ENCODE measurements around the gene ARPC5. TPM values are rescaled to one million over a fixed set of nuclear protein-coding genes. Genes with fewer than 3 reads are reported as not detected.
"Not testable (repeated sequence)": the region's sequence is repeated elsewhere in the genome, so short reads cannot be mapped to it uniquely, and the experiment has no call there.

ARPC5 gene
- total RNA-seq, 1 donor from 2014 or later, result 49.8 TPM

DNA sequence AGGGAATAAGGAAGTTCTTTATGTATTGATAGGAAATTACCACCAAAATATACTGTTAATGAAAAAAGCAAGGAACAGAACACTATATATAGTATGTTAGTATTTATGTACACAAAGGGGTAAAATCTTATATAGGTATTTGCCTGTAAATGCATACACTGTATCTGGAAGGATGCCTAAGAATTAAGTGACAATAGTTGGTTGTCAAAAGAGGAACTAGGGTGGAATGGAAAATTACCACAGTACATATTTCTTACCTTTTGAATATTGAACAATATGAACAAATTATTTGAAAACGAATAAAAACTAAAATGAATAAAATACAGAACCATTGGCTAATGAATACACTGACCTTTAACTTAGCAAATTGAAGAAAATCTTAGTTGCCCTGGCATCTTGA lies 13.6 kb downstream of the ARPC5 start:
- DNase-seq (ENCODE audit: low spot score), result no peak
- intact Hi-C loops (cut with DNase I), result loop anchor here (5.0 kb wide), 1 partner anchor 340 kb away; no protein-coding TSS in a partner anchor

DNA sequence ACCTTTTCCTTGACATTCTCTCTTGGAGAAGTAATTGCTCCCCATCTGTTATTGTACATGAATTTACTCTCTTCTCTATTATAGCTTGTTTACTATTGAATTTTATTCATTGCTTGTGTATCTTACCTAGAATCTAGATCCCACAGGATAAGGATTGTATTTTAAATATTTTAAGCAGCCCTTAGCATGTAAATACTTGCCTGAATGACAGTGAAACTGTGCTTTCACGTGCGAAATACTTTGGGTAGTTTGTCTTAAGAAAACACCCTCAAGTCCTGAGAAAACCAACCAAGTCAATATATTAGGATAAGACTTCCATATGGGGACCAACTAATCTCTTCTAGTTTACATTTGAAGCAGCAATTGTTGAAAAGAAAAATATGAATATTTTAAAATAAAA lies 15.3 kb downstream of the ARPC5 start:
- intact Hi-C loops (cut with DNase I), result loop anchor here (5.0 kb wide), 1 partner anchor 338 kb away; no protein-coding TSS in a partner anchor
- DNase-seq (ENCODE audit: low spot score), result no peak

DNA sequence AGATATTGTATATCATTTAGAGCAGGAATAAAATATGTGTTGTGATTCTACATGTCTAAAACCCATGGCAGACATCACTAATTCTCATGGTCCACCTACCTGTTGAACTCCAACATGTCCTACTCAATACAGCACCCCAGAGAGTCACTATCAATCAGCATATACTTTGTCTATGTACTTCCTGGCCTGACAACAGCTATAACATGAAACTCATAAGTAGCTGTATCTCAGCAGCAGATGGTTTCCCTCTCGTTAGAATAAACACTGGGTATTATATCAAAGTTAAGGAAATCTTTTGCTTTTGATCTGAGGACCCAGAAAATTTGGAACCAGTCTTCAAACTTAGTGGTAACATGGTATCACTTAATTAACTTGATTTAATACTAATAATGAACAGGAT lies 15.8 kb downstream of the ARPC5 start:
- no peak for DNase-seq (ENCODE audit: low spot score)
- intact Hi-C loops (cut with DNase I), result loop anchor here (5.0 kb wide), 1 partner anchor 337 kb away; no protein-coding TSS in a partner anchor

DNA sequence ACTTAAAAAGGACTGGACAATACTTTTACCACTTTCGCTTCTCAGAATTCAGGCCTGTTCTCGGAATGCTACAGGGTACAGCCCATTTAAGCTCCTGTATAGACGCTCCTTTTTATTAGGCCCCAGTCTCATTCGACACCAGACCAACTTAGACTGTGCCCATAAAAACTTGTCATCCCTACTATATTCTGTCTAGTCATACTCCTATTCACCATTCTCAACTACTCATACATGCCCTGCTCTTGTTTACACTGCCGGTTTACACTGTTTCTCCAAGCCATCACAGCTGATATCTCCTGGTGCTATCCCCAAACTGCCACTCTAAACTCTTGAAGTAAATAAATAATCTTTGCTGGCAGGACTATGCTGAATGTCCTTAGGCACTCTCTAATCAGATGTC lies 17.4 kb downstream of the ARPC5 start:
- intact Hi-C loops (cut with DNase I); DNase-seq (ENCODE audit: low spot score): not testable (repeated sequence)

DNA sequence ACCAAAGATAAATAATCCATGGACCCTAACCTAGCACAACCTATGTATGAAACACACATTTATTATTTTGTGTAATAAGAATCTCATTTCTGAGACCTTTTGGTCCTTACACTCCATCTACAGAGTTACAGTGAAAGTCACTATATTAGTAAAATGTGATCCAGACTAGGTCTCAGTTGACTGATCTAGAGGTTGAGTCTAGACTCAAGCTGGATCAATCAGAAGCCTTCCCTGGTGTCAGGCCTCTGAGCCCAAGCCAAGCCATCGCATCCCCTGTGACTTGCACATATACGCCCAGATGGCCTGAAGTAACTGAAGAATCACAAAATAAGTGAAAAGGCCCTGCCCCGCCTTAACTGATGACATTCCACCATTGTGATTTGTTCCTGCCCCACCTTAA lies 22.6 kb downstream of the ARPC5 start:
- DNase-seq (ENCODE audit: low spot score); intact Hi-C loops (cut with DNase I): not testable (repeated sequence)

DNA sequence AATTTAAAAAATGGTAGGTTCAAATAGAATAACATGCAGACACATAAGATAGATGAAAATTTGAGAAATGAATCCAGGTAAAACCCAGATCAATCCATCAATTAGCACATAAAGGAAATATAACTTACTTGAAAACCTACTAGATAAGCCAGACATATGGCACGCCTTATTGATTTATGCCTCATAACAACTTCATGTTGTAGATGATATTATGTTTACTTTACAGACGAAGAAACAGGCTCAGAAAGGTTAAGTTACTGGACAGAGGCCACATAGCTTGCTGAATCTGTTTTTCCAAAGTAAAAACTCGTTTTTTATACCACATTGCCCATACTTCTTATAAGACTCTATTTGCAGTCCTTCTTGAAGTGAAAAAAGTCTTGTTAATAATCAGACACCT lies 23.2 kb downstream of the ARPC5 start:
- DNase-seq (ENCODE audit: low spot score), result no peak

DNA sequence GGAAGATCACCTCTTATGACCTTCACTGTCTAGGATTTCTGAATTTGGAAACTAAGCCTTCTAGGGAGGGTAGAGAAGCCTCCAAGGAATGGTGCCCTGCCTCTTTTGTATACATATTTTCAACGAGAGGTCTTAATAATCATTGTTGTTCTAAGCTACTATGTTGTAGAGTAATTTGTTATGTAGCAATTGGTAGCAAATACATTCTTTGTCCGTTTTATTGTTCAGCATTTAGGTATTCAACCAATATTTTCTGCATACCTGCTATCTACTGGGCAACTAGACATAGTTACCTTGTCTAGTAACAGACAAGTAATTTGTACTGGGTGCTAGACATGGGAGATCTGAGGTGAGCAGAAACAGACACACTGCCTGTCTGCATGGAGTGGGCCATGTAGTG lies 24.6 kb downstream of the ARPC5 start:
- intact Hi-C loops (cut with DNase I), result no loop called here
- DNase-seq (ENCODE audit: low spot score), result no peak

More for the DNA sequence above, 23.2 kb downstream of the ARPC5 start:
- intact Hi-C loops (cut with DNase I), result no loop called here

DNA sequence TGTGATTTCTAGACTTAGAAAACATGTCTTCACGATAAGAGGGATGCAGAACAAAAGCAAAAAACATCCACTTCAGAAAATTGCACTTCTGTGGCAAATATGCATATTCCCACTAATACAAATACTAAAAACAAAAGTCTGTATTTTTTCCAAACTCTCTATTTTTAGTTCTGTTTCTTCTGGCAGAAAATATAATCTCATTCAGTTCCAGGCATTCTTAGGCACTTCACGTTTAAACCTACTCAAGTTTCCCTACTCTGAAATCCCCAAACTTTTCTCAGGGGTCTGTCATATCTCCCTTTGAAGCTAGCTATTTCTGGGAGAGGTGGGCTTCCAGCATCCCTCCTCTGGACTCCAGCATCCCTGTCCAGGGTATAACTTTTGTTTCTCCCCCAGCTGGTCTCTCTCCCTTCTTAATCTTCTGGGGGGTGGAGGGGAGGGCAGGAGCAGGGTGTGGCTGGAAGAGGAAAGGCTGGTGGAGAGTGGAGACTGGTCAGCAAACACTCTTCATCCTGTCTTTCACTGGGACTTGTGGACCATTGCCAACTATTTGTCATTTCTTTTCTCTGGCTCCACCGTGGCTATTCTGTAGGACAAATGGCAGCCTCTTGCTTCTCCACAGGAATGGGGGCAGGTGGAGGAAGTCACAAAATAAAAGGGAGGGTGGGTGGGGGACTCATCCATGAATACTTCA lies 25.7 kb downstream of the ARPC5 start:
- intact Hi-C loops (cut with DNase I), result loop anchor here (5.0 kb wide), 1 partner anchor 68 kb away; no protein-coding TSS in a partner anchor

DNA sequence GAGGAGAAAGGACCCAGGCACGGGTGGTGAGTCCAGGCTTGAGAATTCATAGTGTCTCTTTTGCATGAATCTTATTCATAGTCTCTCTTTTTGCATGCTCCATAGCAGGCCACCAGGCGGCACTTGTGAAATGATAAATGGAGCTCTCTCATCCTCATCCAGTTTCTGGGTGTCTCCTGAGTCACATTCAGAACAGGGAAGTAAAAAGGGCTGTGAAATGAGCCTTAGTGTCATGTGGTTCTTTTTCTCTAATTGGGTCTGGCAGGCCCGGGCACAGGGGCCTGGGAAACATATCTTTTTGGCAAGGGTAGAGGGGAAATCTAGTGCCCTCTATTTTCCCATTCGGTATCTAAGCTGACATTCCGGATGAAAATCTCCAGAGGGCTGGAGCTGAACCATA lies 26.3 kb downstream of the ARPC5 start:
- DNase-seq (ENCODE audit: low spot score), result peak; percentile 87
- intact Hi-C loops (cut with DNase I), result loop anchor here (5.0 kb wide), 1 partner anchor 67 kb away; no protein-coding TSS in a partner anchor

More for the DNA sequence above, 25.7 kb downstream of the ARPC5 start:
- no peak for DNase-seq (ENCODE audit: low spot score)

DNA sequence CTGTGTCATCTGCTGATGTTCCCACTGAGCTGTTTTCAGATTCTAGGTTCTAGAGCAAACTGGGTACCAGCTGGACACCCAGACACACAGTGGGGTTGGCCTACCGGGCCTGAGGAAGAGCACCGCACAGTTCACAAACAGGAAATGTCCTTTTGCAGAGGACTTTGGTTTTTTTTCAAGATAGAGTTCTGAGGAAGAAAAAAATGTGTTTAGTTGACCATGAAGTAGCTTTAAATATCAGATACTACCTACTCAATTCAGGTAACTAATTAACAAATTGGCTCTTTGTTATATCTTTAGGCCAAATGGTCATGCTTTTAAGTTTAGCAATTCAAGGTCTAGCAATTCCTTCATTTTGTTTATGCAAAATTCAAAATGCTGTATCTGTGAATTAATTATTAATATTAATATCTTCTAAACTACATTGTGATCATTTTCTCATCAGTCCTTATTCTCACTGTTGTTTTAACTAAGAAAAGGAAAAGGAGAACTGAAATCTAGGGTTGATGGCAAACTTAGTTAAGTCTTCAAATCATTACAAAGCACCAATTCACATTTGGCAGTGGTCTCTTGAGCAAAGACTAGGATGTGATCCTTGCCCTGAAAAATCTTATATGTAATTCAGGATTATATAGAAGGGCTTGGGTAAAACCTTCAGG lies 28.1 kb downstream of the ARPC5 start:
- DNase-seq (ENCODE audit: low spot score), result no peak
- intact Hi-C loops (cut with DNase I), result loop anchor here (5.0 kb wide), 1 partner anchor 65 kb away; no protein-coding TSS in a partner anchor

DNA sequence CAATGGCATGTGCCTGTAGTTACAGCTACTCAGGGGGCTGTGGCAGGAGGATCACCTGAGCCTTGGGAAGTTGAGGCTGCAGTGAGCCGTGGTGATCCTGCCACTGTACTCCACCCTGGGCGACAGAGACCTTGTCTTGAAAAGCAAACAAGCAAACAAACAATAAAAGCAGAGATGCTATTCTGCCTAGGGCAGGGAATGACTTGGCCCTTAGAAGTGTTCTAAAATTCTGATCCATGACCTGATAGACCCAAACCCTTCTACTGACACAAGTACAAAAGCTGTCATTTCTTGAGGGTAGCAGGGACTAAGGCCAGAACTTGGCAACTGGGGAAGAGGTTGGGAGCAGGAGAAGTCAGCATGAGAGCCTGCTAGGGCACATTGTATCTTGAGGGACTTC lies 29.7 kb downstream of the ARPC5 start:
- intact Hi-C loops (cut with DNase I), result loop anchor here (5.0 kb wide), 1 partner anchor 64 kb away; no protein-coding TSS in a partner anchor
- no peak for DNase-seq (ENCODE audit: low spot score)

DNA sequence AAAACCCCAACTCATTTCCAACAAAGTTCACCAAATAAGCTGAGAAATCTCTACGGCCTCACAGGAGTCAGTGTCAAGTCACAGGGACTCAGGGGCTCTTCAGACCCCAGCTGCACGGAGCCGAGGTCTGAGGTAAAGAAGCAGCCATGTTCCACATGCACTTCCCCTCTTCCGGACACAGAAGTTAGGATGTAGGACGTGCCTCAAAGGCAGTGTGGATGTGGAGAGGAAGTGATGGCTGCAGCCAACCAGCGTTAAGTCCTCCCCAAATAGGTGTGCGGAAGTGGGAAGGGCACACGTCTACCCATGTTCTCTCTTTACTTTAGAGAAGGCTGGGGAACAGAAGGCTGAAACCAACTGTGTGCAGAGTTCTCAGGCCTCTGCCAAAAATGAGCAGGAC lies 30.8 kb downstream of the ARPC5 start:
- peak; percentile 90 for DNase-seq (ENCODE audit: low spot score)
- intact Hi-C loops (cut with DNase I), result loop anchor here (5.0 kb wide), 1 partner anchor 63 kb away; no protein-coding TSS in a partner anchor

DNA sequence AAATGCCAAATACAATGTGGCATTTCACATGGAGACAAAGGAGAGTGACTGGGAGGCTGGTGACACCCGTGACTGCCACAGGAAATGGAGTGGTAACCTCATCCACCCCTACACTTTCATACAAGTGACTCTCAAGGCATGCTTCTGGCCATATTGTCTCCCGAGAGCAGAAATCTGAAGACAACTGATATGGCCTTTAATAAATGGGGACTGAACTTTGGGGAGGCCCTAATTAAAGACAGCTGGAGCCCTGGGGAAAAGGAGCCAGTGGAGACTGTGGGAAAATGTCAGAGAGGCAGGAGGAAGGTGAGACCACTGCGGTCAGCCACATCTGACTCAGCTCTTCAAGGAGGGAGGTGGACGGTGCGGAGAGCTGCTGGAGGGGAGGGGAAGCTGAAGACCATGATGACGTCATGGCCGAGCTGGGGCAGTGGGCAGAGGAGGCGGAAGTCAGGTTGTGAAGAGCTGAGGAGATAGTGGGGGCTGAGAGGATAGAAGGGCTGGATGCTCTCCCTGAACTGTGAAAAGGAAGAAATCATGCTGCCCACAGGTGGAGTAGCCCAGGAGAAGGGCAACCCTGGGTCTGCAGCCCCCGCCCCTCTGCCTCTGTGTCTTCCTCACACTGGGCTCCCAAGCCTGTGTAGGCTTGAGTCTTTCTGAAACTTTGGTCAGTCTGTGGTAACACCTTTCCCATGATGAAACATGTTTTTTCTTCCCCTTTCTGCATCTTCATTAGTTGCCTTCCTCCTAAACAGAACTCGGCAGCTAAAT lies 31.4 kb downstream of the ARPC5 start:
- intact Hi-C loops (cut with DNase I), result no loop called here
- peak; percentile 93 for DNase-seq (ENCODE audit: low spot score)

DNA sequence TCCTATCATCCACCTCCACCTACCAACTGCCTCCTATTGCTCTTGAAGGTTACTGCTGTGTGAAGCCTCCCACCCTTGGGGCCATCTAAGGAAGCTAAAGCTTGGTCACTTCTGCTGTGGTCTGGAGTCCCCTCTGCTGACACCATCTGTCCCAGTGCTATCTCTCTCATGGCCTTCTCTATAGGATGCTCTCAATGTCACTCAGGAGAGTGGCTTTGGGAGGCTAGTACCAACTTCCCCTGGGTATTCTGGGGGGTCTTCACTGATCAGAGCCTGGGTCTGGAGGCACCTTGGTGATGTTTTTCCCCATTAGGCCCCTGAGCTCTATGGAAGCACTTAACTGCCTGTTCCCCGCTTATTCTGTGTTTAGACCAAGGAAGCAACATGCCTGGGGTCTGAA lies 33.1 kb downstream of the ARPC5 start:
- intact Hi-C loops (cut with DNase I), result no loop called here
- DNase-seq (ENCODE audit: low spot score), result no peak

DNA sequence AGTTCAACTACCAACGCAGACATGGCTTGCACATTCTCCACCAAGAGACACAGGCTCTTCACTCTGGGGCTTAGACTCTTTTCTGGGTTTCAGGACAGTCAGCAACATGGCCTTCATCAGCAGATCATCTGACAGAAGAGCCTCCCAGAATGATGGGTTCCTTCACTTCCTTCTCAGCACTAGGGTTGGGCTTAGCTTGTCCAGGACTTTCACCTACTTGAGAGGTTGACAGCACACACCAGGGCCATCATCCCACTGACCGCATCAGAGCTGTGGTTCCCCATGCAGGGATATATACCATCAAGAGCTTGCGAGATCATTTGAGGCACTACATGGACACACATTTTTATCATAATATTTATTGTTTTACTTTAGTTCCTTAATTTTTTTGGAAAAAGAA lies 34.9 kb downstream of the ARPC5 start:
- no peak for DNase-seq (ENCODE audit: low spot score)
- intact Hi-C loops (cut with DNase I), result no loop called here

DNA sequence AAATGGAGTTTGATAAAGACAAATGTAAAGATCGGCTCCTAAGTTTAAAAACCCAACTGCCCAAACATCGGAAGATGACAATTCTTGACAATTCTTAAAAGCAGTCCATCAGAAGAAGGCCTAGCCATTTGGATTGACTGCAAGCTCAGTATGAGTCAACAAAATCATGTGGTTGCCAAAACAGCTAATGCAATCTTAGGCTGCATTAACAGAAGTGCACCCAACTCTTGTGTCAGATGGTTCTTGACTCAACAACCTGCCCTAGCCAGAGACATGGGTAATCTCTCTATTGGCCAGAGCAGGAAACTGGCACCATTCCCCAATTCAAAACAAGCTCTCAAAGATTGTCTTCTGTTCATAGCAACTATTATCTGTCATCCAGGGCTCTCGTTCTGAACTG lies 35.4 kb downstream of the ARPC5 start:
- DNase-seq (ENCODE audit: low spot score), result no peak
- intact Hi-C loops (cut with DNase I), result no loop called here

DNA sequence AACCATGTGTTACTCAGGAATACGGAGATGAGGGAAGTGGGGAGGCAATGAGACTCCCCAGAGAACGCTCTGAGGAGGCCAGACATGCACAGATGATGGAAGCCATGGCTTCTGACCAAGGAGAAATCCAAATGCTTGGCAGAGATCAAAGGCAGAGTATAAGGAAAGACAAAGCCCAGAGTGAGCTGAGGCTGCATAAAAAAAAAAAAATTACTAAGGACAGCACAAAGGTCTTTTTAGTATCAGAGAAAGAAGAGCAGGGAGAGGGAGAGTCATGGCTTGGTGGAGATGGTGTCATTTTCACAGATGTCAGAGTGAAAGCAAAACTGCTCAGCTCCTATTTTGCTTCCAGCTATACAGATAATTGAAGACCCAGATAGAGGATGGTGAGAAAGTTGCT lies 37.2 kb downstream of the ARPC5 start:
- intact Hi-C loops (cut with DNase I), result no loop called here
- no peak for DNase-seq (ENCODE audit: low spot score)

DNA sequence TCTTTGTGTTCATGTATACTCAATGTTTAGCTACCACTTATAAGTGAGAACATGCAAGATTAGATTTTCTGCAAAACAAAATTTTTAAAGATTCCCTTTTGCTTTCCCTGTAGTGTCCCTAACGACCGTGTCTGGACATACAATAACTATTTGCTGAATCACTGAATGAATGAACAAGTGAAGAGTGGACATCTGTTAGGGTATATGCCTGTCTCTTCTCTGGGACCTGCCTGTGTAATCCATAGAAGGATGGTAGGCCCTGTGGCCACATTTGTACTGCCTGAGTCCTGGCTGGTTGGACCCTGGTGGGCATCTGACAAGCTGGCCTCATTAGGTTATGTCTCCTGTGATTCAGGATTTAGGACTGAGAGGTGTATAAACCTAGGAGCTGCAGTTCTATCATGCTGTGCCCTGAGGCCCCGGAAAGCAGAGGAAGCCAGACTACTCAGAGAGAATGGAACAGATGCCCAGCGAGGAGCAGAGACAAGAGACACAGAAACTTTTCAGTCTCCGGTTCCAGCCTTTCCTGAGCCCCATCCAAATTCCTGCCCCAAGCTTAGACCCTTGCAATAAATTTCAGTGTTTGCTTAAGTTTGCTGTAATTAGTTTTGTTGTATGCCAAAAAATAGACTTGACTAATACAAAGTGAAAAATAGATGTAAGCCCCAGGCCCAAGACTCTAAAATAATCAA lies 37.8 kb downstream of the ARPC5 start:
- intact Hi-C loops (cut with DNase I), result no loop called here

DNA sequence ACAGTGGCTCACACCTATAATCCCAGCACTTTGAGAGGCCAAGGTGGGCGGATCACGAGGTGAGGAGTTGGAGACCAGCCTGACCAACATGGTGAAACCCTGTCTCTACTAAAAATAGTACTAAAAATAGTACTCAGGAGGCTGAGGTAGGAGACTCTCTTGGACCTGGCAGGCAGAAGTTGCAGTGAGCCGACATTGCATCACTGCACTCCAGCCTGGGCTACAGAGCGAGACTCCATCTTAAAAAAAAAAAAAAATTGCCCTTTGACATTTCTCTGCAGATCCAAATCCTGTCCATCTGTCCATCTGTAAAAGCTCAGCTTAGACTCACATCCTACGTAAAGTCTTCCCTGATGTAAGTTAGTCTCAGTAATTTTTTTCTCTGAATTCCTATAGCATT lies 39.1 kb downstream of the ARPC5 start:
- DNase-seq (ENCODE audit: low spot score), result no peak
- intact Hi-C loops (cut with DNase I), result no loop called here

More for the DNA sequence above, 37.8 kb downstream of the ARPC5 start:
- no peak for DNase-seq (ENCODE audit: low spot score)

DNA sequence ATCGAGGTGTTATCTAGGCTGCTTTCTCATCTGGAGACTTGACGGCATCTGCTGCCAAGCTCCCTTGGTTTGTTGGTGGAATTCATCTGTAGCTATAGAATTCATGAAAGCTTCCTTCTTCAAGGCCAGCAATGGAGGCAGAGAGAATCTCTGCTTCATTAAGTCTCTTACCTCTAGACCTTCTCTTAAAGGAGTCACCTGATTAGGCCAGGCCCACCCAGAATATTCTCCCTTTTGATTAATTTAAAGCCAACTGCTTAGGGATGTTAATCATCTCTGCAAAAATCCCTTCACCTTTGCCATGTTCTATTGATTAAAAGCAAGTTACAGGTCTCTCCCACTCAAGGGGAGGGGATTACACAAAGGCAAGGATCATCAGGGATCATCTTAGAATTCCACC lies 40.0 kb downstream of the ARPC5 start:
- DNase-seq (ENCODE audit: low spot score), result no peak
- intact Hi-C loops (cut with DNase I), result no loop called here
